ENCODE data around the gene DMBX1. TPM values are rescaled to one million over a fixed set of nuclear protein-coding genes. Genes with fewer than 3 reads are reported as not detected.

DMBX1 gene
- total RNA-seq, 2 donors from 2014 or later, result 5.7 to 16.6 TPM

DNA sequence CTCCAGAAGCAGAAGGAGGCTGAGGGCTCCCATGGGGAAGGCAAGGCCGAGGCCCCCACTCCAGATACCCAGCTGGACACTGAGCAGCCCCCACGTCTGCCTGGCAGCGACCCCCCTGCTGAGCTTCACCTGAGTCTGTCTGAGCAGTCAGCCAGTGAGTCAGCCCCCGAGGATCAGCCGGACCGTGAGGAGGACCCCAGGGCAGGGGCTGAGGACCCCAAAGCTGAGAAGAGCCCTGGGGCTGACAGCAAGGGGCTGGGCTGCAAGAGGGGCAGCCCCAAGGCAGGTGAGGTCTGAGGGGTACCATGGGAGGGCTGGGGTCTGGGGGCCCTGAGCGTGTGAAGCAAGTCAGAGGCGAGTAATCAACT is 21.3 kb downstream of the DMBX1 start:
- H3K4me1 Mint-ChIP-seq, result peaks cover 36% of the 10 kb centered on the region
- H3K4me1 ChIP-seq (ENCODE audit: control insufficient read depth, insufficient read depth, low read length), result peaks cover 2% of the 10 kb centered on the region
- no peak overlapping the region for H3K27ac Mint-ChIP-seq

DNA sequence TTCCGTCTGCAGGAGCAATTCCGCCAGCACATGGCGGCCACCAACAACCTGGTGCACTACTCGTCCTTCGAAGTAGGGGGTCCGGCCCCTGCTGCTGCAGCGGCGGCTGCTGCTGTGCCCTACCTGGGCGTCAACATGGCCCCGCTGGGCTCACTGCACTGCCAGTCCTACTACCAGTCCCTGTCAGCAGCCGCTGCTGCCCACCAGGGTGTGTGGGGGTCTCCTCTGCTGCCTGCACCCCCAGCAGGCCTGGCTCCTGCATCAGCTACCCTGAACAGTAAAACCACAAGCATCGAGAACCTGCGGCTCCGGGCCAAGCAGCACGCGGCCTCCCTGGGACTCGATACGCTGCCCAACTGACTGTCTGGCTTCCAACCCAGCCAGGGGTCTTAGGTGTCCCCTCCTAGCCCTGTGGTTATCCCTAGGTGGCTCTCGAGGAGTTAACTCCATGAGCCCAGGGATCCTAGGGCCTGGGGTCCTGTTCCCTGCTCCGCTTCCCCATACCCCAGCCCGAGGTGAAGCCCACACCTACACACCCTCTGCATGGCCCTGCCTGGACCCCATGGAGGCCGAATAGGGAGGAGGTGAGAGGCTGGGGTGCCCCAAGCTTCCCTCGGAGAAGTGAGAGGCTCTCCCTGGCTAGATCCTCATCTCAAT is 22.6 kb downstream of the DMBX1 start:
- peaks cover 23% of the 10 kb centered on the region for H3K27me3 ChIP-seq (ENCODE audit: control insufficient read depth, insufficient read depth, low read length, poor library complexity, severe bottlenecking)
- TF ChIP-seq, protein P1, sequence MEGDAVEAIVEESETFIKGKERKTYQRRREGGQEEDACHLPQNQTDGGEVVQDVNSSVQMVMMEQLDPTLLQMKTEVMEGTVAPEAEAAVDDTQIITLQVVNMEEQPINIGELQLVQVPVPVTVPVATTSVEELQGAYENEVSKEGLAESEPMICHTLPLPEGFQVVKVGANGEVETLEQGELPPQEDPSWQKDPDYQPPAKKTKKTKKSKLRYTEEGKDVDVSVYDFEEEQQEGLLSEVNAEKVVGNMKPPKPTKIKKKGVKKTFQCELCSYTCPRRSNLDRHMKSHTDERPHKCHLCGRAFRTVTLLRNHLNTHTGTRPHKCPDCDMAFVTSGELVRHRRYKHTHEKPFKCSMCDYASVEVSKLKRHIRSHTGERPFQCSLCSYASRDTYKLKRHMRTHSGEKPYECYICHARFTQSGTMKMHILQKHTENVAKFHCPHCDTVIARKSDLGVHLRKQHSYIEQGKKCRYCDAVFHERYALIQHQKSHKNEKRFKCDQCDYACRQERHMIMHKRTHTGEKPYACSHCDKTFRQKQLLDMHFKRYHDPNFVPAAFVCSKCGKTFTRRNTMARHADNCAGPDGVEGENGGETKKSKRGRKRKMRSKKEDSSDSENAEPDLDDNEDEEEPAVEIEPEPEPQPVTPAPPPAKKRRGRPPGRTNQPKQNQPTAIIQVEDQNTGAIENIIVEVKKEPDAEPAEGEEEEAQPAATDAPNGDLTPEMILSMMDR (conservative IDR thresholded peaks at IDR 0.05), result no peak
- H3K27ac Mint-ChIP-seq, result no peak overlapping the region

More for the DNA sequence above, 21.3 kb downstream of the DMBX1 start:
- H3K27ac ChIP-seq (ENCODE audit: low read depth, low read length), result no peak overlapping the region
- DNase-seq, result peak; percentile 40
- Mint-ChIP-seq H3K9me3 (no peaks in the 10 kb centered on the region), H3K36me3 (ENCODE audit: low read depth) (no peaks in the 10 kb centered on the region), H3K27me3 (ENCODE audit: insufficient read depth) (peaks cover 73% of the 10 kb centered on the region), H3K4me3 (no peak overlapping the region)
- no peaks in the 10 kb centered on the region for H3K36me3 ChIP-seq (ENCODE audit: control insufficient read depth, insufficient read depth, low read length)
- no peaks in the 10 kb centered on the region for H3K9me3 ChIP-seq (ENCODE audit: control insufficient read depth, low read length)
- H3K27me3 ChIP-seq (ENCODE audit: control insufficient read depth, insufficient read depth, low read length, poor library complexity, severe bottlenecking), result peaks cover 23% of the 10 kb centered on the region
- 77 to 78% methylated on average over 6 to 8 of the region's 8 CpGs for WGBS, 2 experiments (ENCODE audit: insufficient coverage in 1 of 2, insufficient read length in 1 of 2)
- no peak overlapping the region for H3K9ac ChIP-seq (ENCODE audit: extremely low read depth, low read length, poor library complexity, severe bottlenecking)
- TF ChIP-seq, protein P1 (conservative IDR thresholded peaks at IDR 0.05), result no peak
- H3K4me3 ChIP-seq (ENCODE audit: low read length), result no peak overlapping the region

DNA sequence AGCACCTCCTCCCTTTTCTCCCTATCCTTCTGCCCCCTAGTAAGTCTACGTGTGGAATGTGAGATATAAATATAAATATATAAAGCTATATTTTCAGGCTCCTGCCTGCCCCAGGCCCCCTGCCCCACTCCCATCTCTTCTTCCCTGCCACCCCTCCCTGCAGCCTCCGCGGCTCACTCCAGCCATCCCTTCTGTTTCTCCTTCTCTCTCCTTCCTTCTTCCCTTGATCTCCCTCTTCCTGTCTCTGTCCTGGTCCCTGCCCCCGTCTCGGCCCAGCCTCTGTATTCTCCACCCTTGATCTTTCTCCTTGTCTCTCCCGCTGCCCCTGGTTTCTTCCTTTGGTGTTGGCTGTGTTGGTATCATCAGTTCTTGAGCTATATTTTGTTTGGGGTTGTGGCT is 23.2 kb downstream of the DMBX1 start:
- H3K9me3 Mint-ChIP-seq, result no peaks in the 10 kb centered on the region
- peak; percentile 53 for DNase-seq
- Histone ChIP-seq H3K4me1 (ENCODE audit: control insufficient read depth, insufficient read depth, low read length) (peaks cover 17% of the 10 kb centered on the region), H3K4me3 (ENCODE audit: low read length) (no peak overlapping the region), H3K36me3 (ENCODE audit: control insufficient read depth, insufficient read depth, low read length) (no peaks in the 10 kb centered on the region), H3K27ac (ENCODE audit: low read depth, low read length) (no peak overlapping the region), H3K27me3 (ENCODE audit: control insufficient read depth, insufficient read depth, low read length, poor library complexity, severe bottlenecking) (peaks cover 22% of the 10 kb centered on the region), H3K9me3 (ENCODE audit: control insufficient read depth, low read length) (no peaks in the 10 kb centered on the region), H3K9ac (ENCODE audit: extremely low read depth, low read length, poor library complexity, severe bottlenecking) (no peak overlapping the region)
- H3K4me3 Mint-ChIP-seq, result no peak overlapping the region
- 36 to 63% methylated on average over 2 to 4 of the region's 6 CpGs for WGBS, 2 experiments (ENCODE audit: insufficient coverage in 1 of 2, insufficient read length in 1 of 2)
- peaks cover 43% of the 10 kb centered on the region for H3K4me1 Mint-ChIP-seq
- no peak overlapping the region for H3K27ac Mint-ChIP-seq
- H3K36me3 Mint-ChIP-seq (ENCODE audit: low read depth), result no peaks in the 10 kb centered on the region
- TF ChIP-seq, protein P1 (conservative IDR thresholded peaks at IDR 0.05), result no peak
- peaks cover 71% of the 10 kb centered on the region for H3K27me3 Mint-ChIP-seq (ENCODE audit: insufficient read depth)

More for the DNA sequence above, 22.6 kb downstream of the DMBX1 start:
- H3K4me3 ChIP-seq (ENCODE audit: low read length), result no peak overlapping the region
- DNase-seq, result peak; percentile 48
- no peak overlapping the region for H3K9ac ChIP-seq (ENCODE audit: extremely low read depth, low read length, poor library complexity, severe bottlenecking)
- Mint-ChIP-seq H3K4me3 (no peak overlapping the region), H3K27me3 (ENCODE audit: insufficient read depth) (peaks cover 75% of the 10 kb centered on the region), H3K4me1 (peaks cover 37% of the 10 kb centered on the region), H3K9me3 (no peaks in the 10 kb centered on the region), H3K36me3 (ENCODE audit: low read depth) (no peaks in the 10 kb centered on the region)
- H3K27ac ChIP-seq (ENCODE audit: low read depth, low read length), result no peak overlapping the region
- peaks cover 12% of the 10 kb centered on the region for H3K4me1 ChIP-seq (ENCODE audit: control insufficient read depth, insufficient read depth, low read length)
- H3K9me3 ChIP-seq (ENCODE audit: control insufficient read depth, low read length), result no peaks in the 10 kb centered on the region
- H3K36me3 ChIP-seq (ENCODE audit: control insufficient read depth, insufficient read depth, low read length), result no peaks in the 10 kb centered on the region
- 93 to 96% methylated on average over 17 to 23 of the region's 23 CpGs for WGBS, 2 experiments (ENCODE audit: insufficient coverage in 1 of 2, insufficient read length in 1 of 2)

Measured in endodermal cell (in vitro differentiated cells).